GM12878 (cell line): ENCODE data around the gene MAST4. TPM values are rescaled to one million over a fixed set of nuclear protein-coding genes. Genes with fewer than 3 reads are reported as not detected.

Experiments used
- ATAC-seq: fragments of 200-7000 bp; cut with Tn5 transposase; 3 replicates; pipeline ENCODE4 v1.9.1; 2020; ENCODE audit warnings: mild to moderate bottlenecking, moderate library complexity
- BruUV-seq: library from RNA; stranded (reverse); fragments of 400-500 nt; replicated peaks from 2 replicates; lab custom pipeline; 2021; lab: Mats Ljungman, UMichigan
- CTCF ChIA-PET: fragments of 300-600 bp; sonication (Branson Sonifier 250); formaldehyde crosslinking; extraction: SDS; loops from one replicate; lab custom pipeline; 2021; ENCODE audit warnings: inconsistent platforms; lab: Yijun Ruan, JAX
- POLR2A ChIA-PET: fragments of 350-600 bp; formaldehyde crosslinking; extraction: SDS; loops from one replicate; lab custom pipeline; 2021; ENCODE audit warnings: inconsistent platforms; lab: Charles Lee
- RAD21 ChIA-PET: fragments of 300-600 bp; sonication (Branson Sonifier 250); formaldehyde crosslinking; loops from one replicate; lab custom pipeline; 2023; ENCODE audit warnings: antibody characterized with exemption; ENCODE audit not compliant: unreplicated experiment; lab: Charles Lee
- SMC1A ChIA-PET: fragments of 300-600 bp; sonication (Branson Sonifier 250); formaldehyde crosslinking; loops from one replicate; lab custom pipeline; 2023; ENCODE audit not compliant: unreplicated experiment, uncharacterized antibody; lab: Charles Lee
- DNase-seq: peaks from one replicate; pipeline ENCODE4 v3.0.0-alpha.2; 2011; ENCODE audit warnings: low read depth, low spot score
- FAIRE-seq: peaks from 3 replicates; lab custom pipeline; 2011; peaks lifted over from hg19 to GRCh38; lab: Jason Lieb, UNC
- H2AFZ ChIP-seq: 2 replicates; pipeline ENCODE4 v1.6.0; 2011; ENCODE audit warnings: low read depth, low read length, control low read depth; ENCODE audit not compliant: control insufficient read depth
- H3K27ac ChIP-seq: 2 replicates; pipeline ENCODE4 v1.5.1; 2011; ENCODE audit warnings: control low read depth; ENCODE audit not compliant: control insufficient read depth, insufficient read depth
- H3K27me3 ChIP-seq, 2 experiments: replicated peaks in 1 of 2; 2 replicates each; pipeline versions ENCODE4 v1.6.0 to v1.6.1; 2011; ENCODE audit warnings: low read length in 1 of 2; ENCODE audit not compliant: control insufficient read depth in 2 of 2, insufficient read depth in 2 of 2
- H3K36me3 ChIP-seq, 2 experiments: 2 replicates each; pipeline ENCODE4 v1.5.1; 2011; ENCODE audit warnings: low read length in 1 of 2; ENCODE audit not compliant: control insufficient read depth in 2 of 2, insufficient read depth in 2 of 2
- H3K4me1 ChIP-seq: 2 replicates; pipeline ENCODE4 v1.6.1; 2011; ENCODE audit warnings: mild to moderate bottlenecking, low read length, moderate library complexity, mixed read lengths; ENCODE audit not compliant: control insufficient read depth, insufficient read depth
- H3K4me2 ChIP-seq: 2 replicates; pipeline ENCODE4 v1.6.0; 2011; ENCODE audit warnings: control low read depth; ENCODE audit not compliant: control insufficient read depth, insufficient read depth
- H3K4me3 ChIP-seq: fragments of 200-600 bp; sonication (generic); 2 replicates; pipeline ENCODE4 v1.5.1; 2016
- H3K79me2 ChIP-seq: 2 replicates; pipeline ENCODE4 v1.6.0; 2011; ENCODE audit warnings: low read length; ENCODE audit not compliant: control insufficient read depth, insufficient read depth
- H3K9ac ChIP-seq: 2 replicates; pipeline ENCODE4 v1.8.0; 2011; ENCODE audit warnings: low read length, control low read depth, mixed read lengths; ENCODE audit not compliant: control insufficient read depth, insufficient read depth
- H3K9me3 ChIP-seq: replicated peaks from 3 replicates; pipeline ENCODE4 v1.5.1; 2011; ENCODE audit warnings: mild to moderate bottlenecking, low read length; ENCODE audit not compliant: control insufficient read depth, insufficient read depth
- H4K20me1 ChIP-seq: 2 replicates; pipeline ENCODE4 v1.6.0; 2011; ENCODE audit not compliant: control insufficient read depth, insufficient read depth
- JUNB ChIP-seq: IDR thresholded peaks from 2 replicates; pipeline ENCODE4 v1.6.1; 2016; ENCODE audit warnings: antibody characterized with exemption, mild to moderate bottlenecking
- MEF2B ChIP-seq: fragments of 450-650 bp; IDR thresholded peaks from 2 replicates; pipeline ENCODE4 v1.6.1; 2018; ENCODE audit warnings: mild to moderate bottlenecking, moderate library complexity; ENCODE audit not compliant: partially characterized antibody, poor library complexity, severe bottlenecking
- NFXL1 ChIP-seq: fragments of 450-650 bp; IDR thresholded peaks from 2 replicates; pipeline ENCODE4 v1.6.1; 2017; ENCODE audit warnings: antibody characterized with exemption, mild to moderate bottlenecking, borderline replicate concordance
- RB1 ChIP-seq: fragments of 450-650 bp; formaldehyde crosslinking; IDR thresholded peaks from 2 replicates; pipeline ENCODE4 v1.6.1; 2017; ENCODE audit warnings: mild to moderate bottlenecking, borderline replicate concordance
- SIX5 ChIP-seq: IDR thresholded peaks from 2 replicates; pipeline ENCODE4 v1.6.1; 2011; ENCODE audit warnings: mild to moderate bottlenecking, low read depth, low read length, moderate library complexity; ENCODE audit not compliant: severe bottlenecking
- SMAD5 ChIP-seq: IDR thresholded peaks from 2 replicates; pipeline ENCODE4 v1.6.1; 2016; ENCODE audit warnings: antibody characterized with exemption, low read depth
- STAT3 ChIP-seq: IDR thresholded peaks from 2 replicates; pipeline ENCODE4 v1.6.1; 2011; ENCODE audit warnings: low read depth, low read length, improper control_type of control experiment
- TARDBP ChIP-seq: IDR thresholded peaks from 2 replicates; pipeline ENCODE4 v1.6.1; 2016; ENCODE audit warnings: borderline replicate concordance
- ZNF24 ChIP-seq: fragments of 450-650 bp; IDR thresholded peaks from 2 replicates; pipeline ENCODE4 v1.6.1; 2017; ENCODE audit warnings: antibody characterized with exemption, mild to moderate bottlenecking
- ZNF622 ChIP-seq: fragments of 450-650 bp; IDR thresholded peaks from 2 replicates; pipeline ENCODE4 v1.6.1; 2017; ENCODE audit warnings: mild to moderate bottlenecking, inconsistent platforms
- ZNF687 ChIP-seq: fragments of 450-650 bp; IDR thresholded peaks from 2 replicates; pipeline ENCODE4 v1.6.1; 2017; ENCODE audit warnings: mild to moderate bottlenecking, moderate library complexity
- WGBS: methylation state at CpG from one replicate; pipeline ENCODE4 v1.1.6; 2016; ENCODE audit warnings: low lambda C conversion rate; ENCODE audit not compliant: insufficient replicate concordance, insufficient coverage; ENCODE audit errors: missing lambda C conversion rate; 5-methylcytosine and 5-hydroxymethylcytosine counted together
- in situ Hi-C: fragments of 300-500 bp; cut with MboI; formaldehyde crosslinking; loops from 9 replicates; pipeline ENCODE4 v1.14.3; 2018; ENCODE audit warnings: mixed read lengths
- intact Hi-C: fragments of 100-400 bp; cut with micrococcal nuclease; formaldehyde crosslinking; loops from one replicate; pipeline ENCODE4 v1.14.2; 2022; ENCODE audit not compliant: unreplicated experiment
- polyA plus RNA-seq, 11 experiments: library from polyadenylated mRNA; depleted of rRNA in 4 of 11; unstranded in 6 of 11; stranded (reverse) in 5 of 11; fragments of >200 nt; fragmentation: Nextera tagmentation in 4 of 11; fragmentation: Illumina TruSeq in 1 of 11; extraction: Ambion mirVana in 4 of 11; extraction: Trizol in 1 of 11; gene quantifications; 1 replicate in 1 of 11; 2 replicates in 10 of 11; pipeline versions ENCODE4 v1.2.1 to v1.2.3, GENCODE V29; 2011 to 2016; ENCODE audit warnings: inconsistent platforms in 2 of 11, missing spikeins in 2 of 11, low read depth in 1 of 11
- total RNA-seq, 4 experiments: library from RNA; depleted of rRNA in 3 of 4; stranded (reverse); fragments of >200 nt in 3 of 4; fragmentation: Illumina TruSeq in 1 of 4; extraction: Trizol in 1 of 4; gene quantifications; 2 replicates each; pipeline versions ENCODE4 v1.2.1 to v1.2.3, GENCODE V29; 2013 to 2021
- TF ChIP-seq, protein P1 (sequence below): IDR thresholded peaks from 2 replicates; pipeline ENCODE4 v1.6.1; 2012; ENCODE audit warnings: low read length, inconsistent platforms
- TF ChIP-seq, protein P2 (sequence below): fragments of 450-650 bp; IDR thresholded peaks from 2 replicates; pipeline ENCODE4 v1.6.1; 2017; ENCODE audit warnings: borderline replicate concordance

Gene MAST4
- total and polyA plus RNA-seq, 10 of the 15 experiments (the other 5 are each of a cell fraction or from before 2014, with no cell fraction given) = 0.02 to 1.6 (median 0.29) TPM; not detected in 1

- no peak for ATAC-seq
Observed at GRCh38 chr5:66633754-66634153, 37.6 kb downstream of the MAST4 start.

More at GRCh38 chr5:66633754-66634153, 37.6 kb downstream of the MAST4 start:
- Histone ChIP-seq H3K4me2 (no peak overlapping the region), H3K36me3 (no peaks in the 10 kb centered on the region), H3K4me1 (no peaks in the 10 kb centered on the region), H3K79me2 (no peaks in the 10 kb centered on the region), H2AFZ (no peak overlapping the region), H3K9ac (no peak overlapping the region), H3K9me3 (no peaks in the 10 kb centered on the region), H3K27me3 (no peaks in the 10 kb centered on the region), H4K20me1 (no peaks in the 10 kb centered on the region), H3K27ac (no peak overlapping the region), H3K4me3 (no peak overlapping the region)
- ChIA-PET SMC1A (no interaction called here), POLR2A (no interaction called here), RAD21 (no interaction called here), CTCF (no interaction called here)
- 55% methylated on average over 3 of the region's 3 CpGs for WGBS
- intact Hi-C loops (no loop called here), in situ Hi-C loops (no loop called here)
- DNase-seq (no peak), FAIRE-seq (no peak)
- no TSS peak for BruUV-seq
- TF ChIP-seq ZNF622 (no peak), NFXL1 (no peak), TARDBP (no peak), ZNF687 (no peak), JUNB (no peak), SMAD5 (no peak), SIX5 (no peak), MEF2B (no peak), RB1 (no peak), STAT3 (no peak), ZNF24 (no peak)
- TF ChIP-seq, protein P1, sequence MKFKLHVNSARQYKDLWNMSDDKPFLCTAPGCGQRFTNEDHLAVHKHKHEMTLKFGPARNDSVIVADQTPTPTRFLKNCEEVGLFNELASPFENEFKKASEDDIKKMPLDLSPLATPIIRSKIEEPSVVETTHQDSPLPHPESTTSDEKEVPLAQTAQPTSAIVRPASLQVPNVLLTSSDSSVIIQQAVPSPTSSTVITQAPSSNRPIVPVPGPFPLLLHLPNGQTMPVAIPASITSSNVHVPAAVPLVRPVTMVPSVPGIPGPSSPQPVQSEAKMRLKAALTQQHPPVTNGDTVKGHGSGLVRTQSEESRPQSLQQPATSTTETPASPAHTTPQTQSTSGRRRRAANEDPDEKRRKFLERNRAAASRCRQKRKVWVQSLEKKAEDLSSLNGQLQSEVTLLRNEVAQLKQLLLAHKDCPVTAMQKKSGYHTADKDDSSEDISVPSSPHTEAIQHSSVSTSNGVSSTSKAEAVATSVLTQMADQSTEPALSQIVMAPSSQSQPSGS = no peak
- TF ChIP-seq, protein P2, sequence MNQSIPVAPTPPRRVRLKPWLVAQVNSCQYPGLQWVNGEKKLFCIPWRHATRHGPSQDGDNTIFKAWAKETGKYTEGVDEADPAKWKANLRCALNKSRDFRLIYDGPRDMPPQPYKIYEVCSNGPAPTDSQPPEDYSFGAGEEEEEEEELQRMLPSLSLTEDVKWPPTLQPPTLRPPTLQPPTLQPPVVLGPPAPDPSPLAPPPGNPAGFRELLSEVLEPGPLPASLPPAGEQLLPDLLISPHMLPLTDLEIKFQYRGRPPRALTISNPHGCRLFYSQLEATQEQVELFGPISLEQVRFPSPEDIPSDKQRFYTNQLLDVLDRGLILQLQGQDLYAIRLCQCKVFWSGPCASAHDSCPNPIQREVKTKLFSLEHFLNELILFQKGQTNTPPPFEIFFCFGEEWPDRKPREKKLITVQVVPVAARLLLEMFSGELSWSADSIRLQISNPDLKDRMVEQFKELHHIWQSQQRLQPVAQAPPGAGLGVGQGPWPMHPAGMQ = no peak
